Neural cell (in vitro differentiated cells): ENCODE results near the gene STK32B. TPM values are rescaled to one million over a fixed set of nuclear protein-coding genes. Genes with fewer than 3 reads are reported as not detected.
A peak's percentile ranks its signal among the peaks of the same experiment; 100 is the strongest.

Source experiments
- H2AFZ ChIP-seq: fragments of 200-600, 300-800 bp; sonication (generic), shearing (Covaris generic); 2 replicates; pipeline ENCODE4 v1.6.0; 2014; ENCODE audit warnings: low read depth, mild to moderate bottlenecking, antibody characterized with exemption, low read length, moderate library complexity
- H3F3A ChIP-seq: fragments of 200-600 bp; shearing (Covaris generic); 2 replicates; pipeline ENCODE4 v1.6.1; 2016; ENCODE audit warnings: mild to moderate bottlenecking, moderate library complexity, mixed read lengths, antibody characterized with exemption, low read length; ENCODE audit not compliant: insufficient read depth, poor library complexity, severe bottlenecking
- H3K27ac ChIP-seq: fragments of 200-600, 300-800 bp; sonication (generic), shearing (Covaris generic); 2 replicates; pipeline ENCODE4 v1.5.1; 2014; ENCODE audit warnings: mild to moderate bottlenecking, low read length, moderate library complexity
- H3K27me3 ChIP-seq: fragments of 300-800, 200-600 bp; sonication (generic), shearing (Covaris generic); 2 replicates; pipeline ENCODE4 v1.6.0; 2014; ENCODE audit warnings: mild to moderate bottlenecking, low read depth, low read length, moderate library complexity; ENCODE audit not compliant: insufficient read depth
- H3K36me3 ChIP-seq: fragments of 300-800, 200-600 bp; sonication (generic), shearing (Covaris generic); 2 replicates; pipeline ENCODE4 v1.5.1; 2014; ENCODE audit warnings: mild to moderate bottlenecking, antibody characterized with exemption, low read length, moderate library complexity; ENCODE audit not compliant: insufficient read depth
- H3K4me2 ChIP-seq: fragments of 300-800, 200-600 bp; sonication (generic), shearing (Covaris generic); 2 replicates; pipeline ENCODE4 v1.6.0; 2014; ENCODE audit warnings: mild to moderate bottlenecking, low read length
- H3K4me3 ChIP-seq: fragments of 300-800, 200-600 bp; sonication (generic), shearing (Covaris generic); 2 replicates; pipeline ENCODE4 v1.5.1; 2014; ENCODE audit warnings: mild to moderate bottlenecking, low read length, moderate library complexity
- H3K79me2 ChIP-seq: fragments of 200-600 bp; shearing (Covaris generic); replicated peaks from 2 replicates; pipeline ENCODE4 v1.6.0; 2014; ENCODE audit warnings: mild to moderate bottlenecking, low read length, moderate library complexity; ENCODE audit not compliant: insufficient read depth
- H3K9ac ChIP-seq: fragments of 300-800, 200-600 bp; sonication (generic), shearing (Covaris generic); 2 replicates; pipeline ENCODE4 v1.6.1; 2016; ENCODE audit warnings: mild to moderate bottlenecking, low read length, mixed read lengths
- H3K9me2 ChIP-seq: fragments of 200-600 bp; shearing (Covaris generic); 2 replicates; pipeline ENCODE4 v1.6.1; 2016; ENCODE audit warnings: mild to moderate bottlenecking, low read length, mixed read lengths; ENCODE audit not compliant: insufficient read depth
- H3K9me3 ChIP-seq: fragments of 200-600, 300-800 bp; sonication (generic), shearing (Covaris generic); 2 replicates; pipeline ENCODE4 v1.6.1; 2016; ENCODE audit warnings: mild to moderate bottlenecking, mixed run types, low read length, moderate library complexity, mixed read lengths
- H4K20me1 ChIP-seq: fragments of 200-600 bp; shearing (Covaris generic); 2 replicates; pipeline ENCODE4 v1.6.1; 2016; ENCODE audit warnings: mild to moderate bottlenecking, mixed run types; ENCODE audit not compliant: insufficient read depth
- CTCF ChIP-seq: fragments of 450-650 bp; IDR thresholded peaks from 2 replicates; pipeline ENCODE4 v1.5.1; 2014; ENCODE audit warnings: antibody characterized with exemption, mild to moderate bottlenecking, moderate library complexity; ENCODE audit not compliant: poor library complexity, severe bottlenecking
- EP300 ChIP-seq: fragments of 450-650 bp; conservative IDR thresholded peaks from 2 replicates; pipeline ENCODE4 v1.6.1; 2014; ENCODE audit warnings: antibody characterized with exemption, mild to moderate bottlenecking, moderate library complexity; ENCODE audit not compliant: poor library complexity, severe bottlenecking
- EZH2 ChIP-seq: fragments of 200-600, 300-800 bp; shearing (Covaris generic), sonication (generic); IDR thresholded peaks from 2 replicates; pipeline ENCODE4 v1.6.1; 2014; ENCODE audit warnings: antibody characterized with exemption, low read length, borderline replicate concordance, mild to moderate bottlenecking; ENCODE audit not compliant: insufficient read depth, poor library complexity, severe bottlenecking
- MXI1 ChIP-seq: fragments of 450-650 bp; conservative IDR thresholded peaks from 2 replicates; pipeline ENCODE4 v1.6.1; 2014; ENCODE audit warnings: antibody characterized with exemption, mild to moderate bottlenecking; ENCODE audit not compliant: poor library complexity, severe bottlenecking
- POLR2AphosphoS5 ChIP-seq: IDR thresholded peaks from 2 replicates; pipeline ENCODE4 v1.6.1; 2012
- RAD21 ChIP-seq: fragments of 450-650 bp; conservative IDR thresholded peaks from 2 replicates; pipeline ENCODE4 v1.6.1; 2014; ENCODE audit warnings: antibody characterized with exemption, mild to moderate bottlenecking, moderate library complexity
- REST ChIP-seq: IDR thresholded peaks from 2 replicates; pipeline ENCODE4 v1.6.1; 2012; ENCODE audit warnings: borderline replicate concordance
- SMC3 ChIP-seq: fragments of 450-650 bp; conservative IDR thresholded peaks from 2 replicates; pipeline ENCODE4 v1.6.1; 2014; ENCODE audit warnings: antibody characterized with exemption, mild to moderate bottlenecking, moderate library complexity; ENCODE audit not compliant: poor library complexity
- TAF1 ChIP-seq: IDR thresholded peaks from 2 replicates; pipeline ENCODE4 v1.6.1; 2012; ENCODE audit warnings: low read depth
- polyA plus RNA-seq: library from polyadenylated mRNA; depleted of rRNA; stranded (reverse); fragments of >200 nt; gene quantifications from 2 replicates; pipeline ENCODE4 v1.2.3, GENCODE V29; 2014

STK32B gene
- polyA plus RNA-seq, 1 donor from 2014 or later: 42.8 TPM

GRCh38 chr4:5014007-5014682, 37.1 kb upstream of the STK32B start:
- Histone ChIP-seq H3K9me3 (no peaks in the 10 kb centered on the region), H3K4me3 (no peak overlapping the region), H3K4me2 (no peak overlapping the region), H4K20me1 (no peaks in the 10 kb centered on the region), H3K27ac (no peak overlapping the region), H2AFZ (no peak overlapping the region), H3K9me2 (no peaks in the 10 kb centered on the region), H3K36me3 (no peaks in the 10 kb centered on the region), H3F3A (no peaks in the 10 kb centered on the region), H3K27me3 (no peaks in the 10 kb centered on the region), H3K9ac (no peak overlapping the region), H3K79me2 (no peaks in the 10 kb centered on the region)
- TF ChIP-seq EZH2: no peak
- TF ChIP-seq SMC3: no peak
- no peak for TF ChIP-seq CTCF
- no peak for TF ChIP-seq POLR2AphosphoS5
- no peak for TF ChIP-seq RAD21
- no peak for TF ChIP-seq REST
- no peak for TF ChIP-seq EP300
- no peak for TF ChIP-seq MXI1
- TF ChIP-seq TAF1: no peak

- Histone ChIP-seq H3K9me3 (no peaks in the 10 kb centered on the region), H3K4me3 (no peak overlapping the region), H3K79me2 (no peaks in the 10 kb centered on the region), H4K20me1 (no peaks in the 10 kb centered on the region), H3K9ac (no peak overlapping the region), H3K9me2 (no peaks in the 10 kb centered on the region), H3K27ac (no peak overlapping the region), H3K27me3 (no peaks in the 10 kb centered on the region), H3K4me2 (no peak overlapping the region), H3K36me3 (no peaks in the 10 kb centered on the region), H2AFZ (no peak overlapping the region), H3F3A (no peaks in the 10 kb centered on the region)
- TF ChIP-seq CTCF (peak; percentile 34), SMC3 (no peak)
Measured at GRCh38 chr4:5018096-5018495, 33.2 kb upstream of the STK32B start.
